GM21786 (cell line): ENCODE measurements around the gene IL18BP.

Experiments used
- ATAC-seq: cut with Tn5 transposase; IDR thresholded peaks from one replicate; pipeline ENCODE4 v1.9.1; 2021; ENCODE audit not compliant: unreplicated experiment

IL18BP gene

DNA sequence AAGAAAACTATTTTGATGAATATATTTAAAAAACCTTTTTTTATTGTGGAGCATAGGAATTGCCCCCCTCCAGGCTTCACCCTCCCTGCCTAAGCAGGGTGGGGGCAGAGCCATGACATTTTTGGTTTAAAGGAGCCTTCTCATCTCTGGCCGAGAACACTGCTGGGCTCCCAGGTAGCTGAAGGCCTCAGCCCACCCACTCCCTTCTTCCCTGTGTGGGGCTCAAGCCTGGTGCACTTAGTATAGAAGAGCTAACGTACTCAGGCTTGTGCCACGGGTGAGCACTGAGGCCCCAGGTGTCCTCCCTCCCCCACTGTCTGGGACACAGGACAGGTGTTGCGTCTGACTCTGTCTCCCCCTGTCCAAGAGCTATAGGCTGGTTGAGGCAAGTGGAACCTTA is 2.2 kb upstream of the IL18BP start:
- no peak for ATAC-seq

DNA sequence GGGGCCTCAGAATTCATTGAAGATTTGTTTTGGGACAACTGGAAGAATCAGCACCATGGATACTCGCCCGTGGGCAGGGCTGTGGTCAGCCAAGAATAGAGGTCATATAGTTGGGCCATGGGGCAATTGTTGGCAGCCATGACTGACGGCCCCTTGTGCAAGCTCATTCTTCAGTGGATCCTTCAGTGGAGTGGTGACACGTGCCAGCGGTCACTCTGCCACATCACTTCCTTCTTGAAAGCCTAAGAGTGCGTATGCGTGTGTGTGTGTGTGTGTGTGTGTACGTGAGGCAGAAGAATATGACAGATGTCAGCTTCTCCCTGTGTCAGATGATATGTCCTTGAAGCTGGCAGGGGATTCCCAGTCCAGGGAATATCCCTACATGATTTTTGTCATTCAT is 1.8 kb upstream of the IL18BP start:
- ATAC-seq: no peak

GRCh38 chr11:71997594-71997993 is 1.1 kb upstream of the IL18BP start:
- no peak for ATAC-seq

GRCh38 chr11:71998061-71998460 is 648 bp upstream of the IL18BP start:
- ATAC-seq: no peak

DNA sequence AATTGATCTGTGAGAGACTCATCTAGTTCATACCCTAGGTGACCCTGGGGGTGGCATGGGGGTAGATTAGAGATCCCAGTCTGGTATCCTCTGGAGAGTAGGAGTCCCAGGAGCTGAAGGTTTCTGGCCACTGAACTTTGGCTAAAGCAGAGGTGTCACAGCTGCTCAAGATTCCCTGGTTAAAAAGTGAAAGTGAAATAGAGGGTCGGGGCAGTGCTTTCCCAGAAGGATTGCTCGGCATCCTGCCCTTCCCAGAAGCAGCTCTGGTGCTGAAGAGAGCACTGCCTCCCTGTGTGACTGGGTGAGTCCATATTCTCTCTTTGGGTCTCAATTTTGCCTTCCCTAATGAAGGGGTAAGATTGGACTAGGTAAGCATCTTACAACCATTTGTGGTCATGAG is 653 bp downstream of the IL18BP start:
- ATAC-seq: no peak

DNA sequence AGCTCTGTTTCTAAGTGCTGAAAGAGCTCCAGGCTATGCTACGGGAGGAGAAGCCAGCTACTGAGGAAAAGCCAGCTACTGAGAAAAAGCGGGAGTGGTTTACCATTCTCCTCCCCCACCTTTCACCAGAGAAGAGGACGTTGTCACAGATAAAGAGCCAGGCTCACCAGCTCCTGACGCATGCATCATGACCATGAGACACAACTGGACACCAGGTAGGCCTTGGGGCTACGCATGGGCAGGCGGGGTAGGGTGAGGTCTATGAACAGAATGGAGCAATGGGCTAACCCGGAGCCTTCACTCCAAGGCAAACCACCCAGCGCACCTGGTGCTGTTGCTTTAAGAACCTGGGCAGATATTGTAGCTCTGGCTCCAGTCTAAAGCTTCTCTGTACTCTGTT is 1.1 kb downstream of the IL18BP start:
- no peak for ATAC-seq

GRCh38 chr11:72000202-72000867 is 1.6 kb downstream of the IL18BP start:
- no peak for ATAC-seq

DNA sequence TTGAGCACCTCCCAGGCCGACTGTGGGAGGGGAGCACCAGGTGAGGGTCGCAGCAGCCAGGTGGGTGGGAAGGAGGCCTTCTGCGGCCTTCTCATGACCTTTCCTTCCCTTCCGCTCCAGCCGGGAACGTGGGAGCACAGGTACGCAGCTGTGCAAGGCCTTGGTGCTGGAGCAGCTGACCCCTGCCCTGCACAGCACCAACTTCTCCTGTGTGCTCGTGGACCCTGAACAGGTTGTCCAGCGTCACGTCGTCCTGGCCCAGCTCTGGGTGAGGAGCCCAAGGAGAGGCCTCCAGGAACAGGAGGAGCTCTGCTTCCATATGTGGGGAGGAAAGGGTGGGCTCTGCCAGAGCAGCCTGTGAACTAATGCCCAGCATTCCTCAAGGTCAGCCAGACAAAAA is 2.6 kb downstream of the IL18BP start:
- no peak for ATAC-seq

- no peak for ATAC-seq
Measured at GRCh38 chr11:72001834-72002591, 3.3 kb downstream of the IL18BP start.

- ATAC-seq: no peak
Measured at GRCh38 chr11:72002841-72003775, 4.4 kb downstream of the IL18BP start.

- no peak for ATAC-seq
Measured at GRCh38 chr11:72003776-72004171, 5.1 kb downstream of the IL18BP start.

- no peak for ATAC-seq
Measured at GRCh38 chr11:72004515-72005346, 6.0 kb downstream of the IL18BP start.

DNA sequence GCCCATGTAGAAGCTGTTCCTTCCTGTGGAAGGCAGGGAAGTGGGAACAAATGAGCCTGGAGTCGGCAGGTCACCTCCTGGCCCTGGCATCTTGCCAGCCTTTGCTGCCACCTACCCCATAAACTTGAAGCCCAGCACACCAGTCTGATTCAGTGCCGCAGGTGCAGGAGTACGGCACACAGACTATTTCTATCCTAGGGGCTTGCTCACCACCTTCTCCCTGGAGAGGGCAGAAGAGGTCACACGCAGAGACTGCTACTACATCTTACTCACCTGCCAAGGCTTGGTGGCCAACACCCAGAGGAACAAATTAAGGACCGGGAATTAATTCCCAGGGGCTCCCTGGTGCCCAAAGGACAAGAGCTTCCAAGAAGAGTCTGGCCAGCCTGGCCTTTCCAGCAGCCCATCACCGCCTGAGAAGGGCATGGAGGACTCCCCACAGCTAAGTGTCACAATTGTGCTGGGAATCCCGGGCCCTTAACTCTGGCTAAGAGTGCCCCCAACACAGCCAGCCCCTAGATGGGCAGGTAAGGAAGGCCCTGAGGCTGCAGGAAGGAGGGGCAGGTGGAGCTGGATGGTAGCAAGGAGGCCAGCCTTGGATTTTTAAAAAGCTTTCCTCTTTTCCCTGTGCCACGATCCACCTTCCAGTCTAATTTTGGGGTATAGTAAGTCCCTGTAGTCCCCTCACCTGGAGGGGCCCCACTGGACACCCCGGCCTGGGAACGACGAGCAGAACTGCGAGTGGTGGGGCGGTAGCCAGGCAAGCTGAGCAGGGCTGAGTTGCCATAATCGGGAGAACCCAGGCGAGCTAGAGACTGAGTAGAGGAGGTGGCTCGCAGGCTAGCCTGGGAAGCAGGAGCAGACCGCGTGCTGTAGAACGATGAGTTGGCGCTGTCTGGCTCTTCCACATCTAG is 6.9 kb downstream of the IL18BP start:
- ATAC-seq: no peak

GRCh38 chr11:72006309-72007088 is 7.8 kb downstream of the IL18BP start:
- ATAC-seq: no peak

GRCh38 chr11:72007089-72007476 is 8.4 kb downstream of the IL18BP start:
- ATAC-seq: no peak

GRCh38 chr11:72007587-72007986 is 8.9 kb downstream of the IL18BP start:
- no peak for ATAC-seq

DNA sequence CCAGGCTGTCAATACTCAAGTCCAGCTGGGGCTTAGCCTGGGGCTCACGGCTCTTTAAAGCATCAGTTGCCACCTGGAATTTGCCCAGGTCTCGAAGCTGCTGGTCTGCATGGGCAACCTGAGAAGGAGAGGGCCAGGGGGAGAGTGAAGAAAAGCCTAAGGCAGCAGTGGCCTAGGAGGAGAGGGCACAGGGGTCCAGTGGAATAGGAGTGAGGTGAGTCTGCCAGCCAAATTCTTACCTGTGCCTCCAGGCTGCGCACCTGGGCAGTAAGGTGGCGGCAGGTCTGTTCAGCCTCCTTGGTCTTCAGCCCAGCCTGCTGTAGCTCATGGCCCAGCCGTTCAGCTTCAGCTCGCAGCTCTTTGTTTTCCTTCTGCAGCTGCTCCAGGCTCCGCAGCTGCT is 10.0 kb downstream of the IL18BP start:
- ATAC-seq: no peak

GRCh38 chr11:72009156-72009555 is 10.4 kb downstream of the IL18BP start:
- no peak for ATAC-seq
